AG08395 (cell line): ENCODE data around the gene CYB5R2.

Source experiments
- DNase-seq: peaks from one replicate; pipeline ENCODE4 v3.0.0; 2012; ENCODE audit warnings: mixed read lengths, low spot score

CYB5R2 gene

GRCh38 chr11:7672960-7673723, at the start of gene CYB5R2:
Gene CYB5R2 (minus strand): TSS chr11:7673500. CDS start chr11:7672825, 675 bp downstream.
- DNase-seq = peak; percentile 85

- no peak for DNase-seq
Measured at GRCh38 chr11:7714786-7715185, 41.5 kb upstream of the CYB5R2 start.

DNA sequence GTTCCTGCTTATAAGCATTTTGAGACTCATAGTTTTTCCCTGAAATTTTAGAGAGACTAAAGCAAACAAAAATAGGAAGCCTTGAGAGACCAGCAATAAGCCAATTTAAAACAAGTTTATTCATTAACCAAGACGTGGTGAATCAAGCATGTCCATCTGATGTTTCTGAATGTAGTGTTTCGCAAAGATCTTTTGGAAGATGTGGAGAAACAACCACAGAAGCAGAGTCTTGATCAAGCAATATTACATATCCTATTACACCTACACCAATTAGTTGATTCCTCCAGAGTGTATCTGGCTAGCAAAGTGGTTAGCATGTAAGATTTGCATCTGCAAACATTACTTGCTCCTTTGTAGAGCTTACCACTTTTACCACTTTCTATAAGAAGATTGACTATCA, 33.1 kb upstream of the CYB5R2 start, which contains the start of gene OVCH2:
OVCH2 (minus strand) TSS at position 101 of the 400 bp plus-strand sequence; CDS start at position 18, 83 bp downstream.
- DNase-seq = no peak

DNA sequence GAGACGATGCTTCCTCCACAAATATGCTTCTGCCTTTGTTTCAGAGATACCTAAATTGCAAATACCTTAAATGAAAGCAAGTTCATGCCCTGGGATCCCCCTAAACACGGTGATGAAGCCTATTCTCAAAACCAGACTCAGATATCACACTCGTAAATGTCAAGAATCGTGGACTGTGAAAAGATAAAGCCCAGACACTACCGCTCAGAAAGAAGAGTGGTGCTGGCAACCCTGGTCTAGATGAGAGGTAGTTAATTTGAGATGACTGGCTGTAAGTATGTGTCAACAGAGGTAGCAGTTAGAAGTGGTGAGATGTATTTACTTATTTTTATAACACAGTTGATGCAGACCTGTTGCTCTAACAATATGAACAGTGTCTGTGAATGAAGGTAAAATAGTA, 30.4 kb upstream of the CYB5R2 start:
- no peak for DNase-seq

- no peak for DNase-seq
Measured at GRCh38 chr11:7696424-7696823, 23.1 kb upstream of the CYB5R2 start.

DNA sequence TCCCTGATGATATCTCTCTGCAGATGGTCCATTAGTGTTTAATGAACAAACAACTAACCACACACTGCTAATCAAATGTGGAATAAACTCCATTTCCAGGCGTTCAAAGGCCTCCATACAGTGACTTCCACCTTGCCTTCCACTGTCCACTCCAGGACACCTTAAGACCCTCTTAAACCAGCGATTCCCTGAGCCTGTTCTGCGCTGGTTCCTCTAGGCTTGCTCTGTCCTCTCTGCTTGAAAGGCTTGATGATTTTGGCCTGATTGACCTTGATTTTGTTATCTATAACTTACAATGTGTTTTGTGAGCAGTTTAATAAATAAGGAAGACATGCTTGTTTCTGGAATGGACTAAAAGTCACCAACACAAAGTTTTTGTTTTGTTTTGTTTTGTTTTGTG, 20.9 kb upstream of the CYB5R2 start:
- no peak for DNase-seq

- DNase-seq = no peak
Measured at GRCh38 chr11:7692426-7692825, 19.1 kb upstream of the CYB5R2 start.

DNA sequence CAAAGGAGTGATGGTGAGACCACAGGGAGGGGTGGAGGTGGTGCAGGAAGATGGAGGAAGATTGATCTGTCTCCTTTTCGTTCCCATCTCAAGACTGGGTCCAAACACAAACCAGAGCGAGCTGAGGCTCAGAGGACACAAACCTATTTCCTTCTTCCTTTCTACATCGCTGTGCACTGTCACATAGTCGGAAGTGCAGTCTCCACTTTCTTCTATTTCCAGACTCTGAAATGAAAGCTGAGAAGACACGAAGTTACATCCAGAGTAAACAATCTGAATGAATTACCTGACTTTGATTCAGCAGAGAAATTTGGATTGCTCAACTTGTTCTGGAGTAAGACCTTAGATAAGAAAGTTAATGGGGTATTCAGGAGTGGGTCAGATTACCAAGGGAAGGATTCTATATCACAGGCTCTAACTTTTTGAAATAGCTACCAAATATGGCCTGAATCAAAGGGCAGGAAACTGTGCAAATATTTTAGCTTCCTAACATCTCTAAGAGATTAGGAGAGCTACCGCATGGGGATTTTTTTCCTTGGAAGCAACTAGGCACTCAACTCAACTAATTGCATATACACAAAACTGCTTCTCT, 18.6 kb upstream of the CYB5R2 start:
- no peak for DNase-seq

- no peak for DNase-seq
Measured at GRCh38 chr11:7690648-7691047, 17.3 kb upstream of the CYB5R2 start.

DNA sequence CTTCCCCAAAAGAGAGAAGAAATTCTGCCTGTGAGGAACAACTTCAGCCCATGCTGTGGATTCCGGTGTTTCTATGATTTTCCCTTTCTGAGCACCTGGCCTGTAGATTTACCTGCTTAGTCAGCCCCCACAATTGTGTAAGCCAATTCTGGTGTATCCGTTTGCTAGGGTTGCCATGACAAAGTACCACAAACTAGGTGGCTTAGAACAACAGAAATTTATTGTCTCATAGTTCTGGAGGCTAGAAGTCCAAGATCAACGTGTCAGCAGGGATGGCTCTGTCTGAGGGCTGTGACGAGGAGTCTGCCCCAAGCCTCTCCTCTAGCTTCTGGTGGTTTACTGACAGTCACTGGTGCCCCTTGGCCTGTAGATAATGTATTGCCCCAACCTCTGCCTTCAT, 15.9 kb upstream of the CYB5R2 start:
- DNase-seq = no peak

DNA sequence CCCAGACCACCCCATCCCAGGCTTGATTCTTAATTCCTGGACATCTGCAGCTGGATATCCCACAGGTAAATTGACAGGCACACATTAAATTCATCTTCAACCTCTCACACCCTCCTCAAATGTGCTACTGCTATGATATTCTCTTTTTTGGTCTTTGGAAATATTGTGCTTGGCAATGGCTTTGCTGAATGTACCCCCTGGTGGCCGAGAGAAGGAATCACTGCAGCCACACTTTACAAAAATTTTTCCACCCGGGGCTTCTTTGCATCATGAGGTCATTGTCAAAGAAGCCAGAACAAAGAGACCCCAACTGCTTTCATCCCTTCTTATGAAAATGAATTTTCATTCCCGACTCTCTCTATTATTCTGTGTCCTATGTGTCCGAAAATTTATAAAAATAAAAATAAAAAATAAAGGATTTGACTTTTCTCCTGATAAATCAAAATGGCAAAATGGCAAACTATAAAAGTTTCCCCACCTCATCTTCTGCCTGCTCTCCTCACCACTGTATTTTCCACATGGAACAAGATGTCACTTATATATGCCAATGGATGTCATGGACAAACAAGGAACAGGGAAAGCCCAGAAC, 15.0 kb upstream of the CYB5R2 start:
- peak; percentile 68 for DNase-seq

- no peak for DNase-seq
Measured at GRCh38 chr11:7687386-7687785, 14.1 kb upstream of the CYB5R2 start.

- DNase-seq = no peak
Measured at GRCh38 chr11:7686761-7687160, 13.5 kb upstream of the CYB5R2 start.

DNA sequence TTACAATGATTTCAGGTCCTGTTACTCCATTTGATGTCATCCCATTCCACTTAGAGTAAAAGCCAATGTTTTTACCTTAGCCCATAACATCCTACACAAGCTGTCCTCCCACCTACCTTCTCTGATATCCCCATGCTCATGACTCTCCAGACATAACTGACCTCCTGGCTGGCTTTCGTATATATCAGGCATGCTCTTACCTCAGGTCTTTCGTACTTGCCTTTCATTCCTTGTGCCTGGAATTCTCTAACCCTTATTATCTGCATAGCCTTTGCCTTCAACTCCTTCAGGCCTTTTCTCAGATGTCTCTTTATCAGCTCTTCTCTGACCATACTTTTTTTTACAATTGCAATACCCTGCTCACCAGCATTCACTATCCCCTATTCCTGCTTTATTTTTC, 10.3 kb upstream of the CYB5R2 start:
- DNase-seq = no peak

DNA sequence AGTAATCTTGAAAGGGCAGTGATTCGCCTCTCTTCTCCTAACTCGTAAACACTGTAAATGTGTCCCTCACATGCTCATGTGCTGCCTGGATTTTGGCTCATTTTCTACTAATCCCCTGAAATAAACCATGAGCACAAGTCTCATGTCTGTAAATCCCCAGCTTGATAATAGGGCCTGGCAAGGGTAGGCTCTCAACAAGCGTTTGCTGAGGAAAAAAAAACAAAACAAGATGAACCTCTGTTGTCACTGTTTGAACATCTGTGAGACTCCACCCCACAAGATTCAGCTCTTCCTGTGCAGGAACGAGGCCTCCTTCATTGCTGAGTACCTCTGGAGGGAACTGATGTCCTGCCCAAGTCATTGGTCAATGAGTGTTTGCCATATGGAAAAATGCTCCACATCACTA, 4.5 kb upstream of the CYB5R2 start:
- DNase-seq = peak; percentile 31

DNA sequence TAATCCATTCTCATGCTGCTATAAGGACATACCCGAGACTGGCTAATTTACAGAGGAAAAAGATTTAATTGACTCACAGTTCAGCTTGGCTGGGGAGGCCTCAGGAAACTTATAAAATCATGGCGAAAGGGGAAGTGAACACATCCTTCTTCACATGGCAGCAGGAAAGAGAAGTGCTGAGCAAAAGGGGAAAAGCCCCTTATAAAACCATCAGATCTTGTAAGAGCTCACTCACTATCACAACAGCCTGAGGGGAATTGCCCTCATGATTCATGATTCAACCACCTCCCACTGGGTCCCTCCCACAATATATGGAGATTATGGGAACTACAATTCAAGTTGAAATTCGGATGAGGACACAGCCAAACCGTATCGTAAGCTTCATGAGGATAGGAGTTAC, 3.8 kb upstream of the CYB5R2 start:
- DNase-seq = no peak

DNA sequence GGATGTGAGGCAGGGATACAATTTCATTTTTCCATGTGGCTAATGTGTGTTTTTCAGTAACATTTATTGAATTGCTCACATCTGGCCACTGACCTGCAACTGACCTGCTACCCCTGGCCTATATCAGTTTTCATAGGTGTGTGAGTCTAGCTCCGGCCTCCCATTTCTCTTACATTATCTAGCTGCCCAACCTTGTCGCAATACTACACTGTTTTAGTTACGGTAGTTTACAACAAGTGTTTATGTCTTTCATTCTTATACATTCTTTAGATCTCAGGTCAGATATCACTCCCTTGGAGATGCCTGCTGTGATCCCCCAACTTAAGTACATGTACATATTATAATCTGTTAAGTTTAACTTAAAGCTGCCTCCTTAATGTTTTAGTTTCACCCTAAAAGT, 2.3 kb upstream of the CYB5R2 start:
- DNase-seq = no peak

DNA sequence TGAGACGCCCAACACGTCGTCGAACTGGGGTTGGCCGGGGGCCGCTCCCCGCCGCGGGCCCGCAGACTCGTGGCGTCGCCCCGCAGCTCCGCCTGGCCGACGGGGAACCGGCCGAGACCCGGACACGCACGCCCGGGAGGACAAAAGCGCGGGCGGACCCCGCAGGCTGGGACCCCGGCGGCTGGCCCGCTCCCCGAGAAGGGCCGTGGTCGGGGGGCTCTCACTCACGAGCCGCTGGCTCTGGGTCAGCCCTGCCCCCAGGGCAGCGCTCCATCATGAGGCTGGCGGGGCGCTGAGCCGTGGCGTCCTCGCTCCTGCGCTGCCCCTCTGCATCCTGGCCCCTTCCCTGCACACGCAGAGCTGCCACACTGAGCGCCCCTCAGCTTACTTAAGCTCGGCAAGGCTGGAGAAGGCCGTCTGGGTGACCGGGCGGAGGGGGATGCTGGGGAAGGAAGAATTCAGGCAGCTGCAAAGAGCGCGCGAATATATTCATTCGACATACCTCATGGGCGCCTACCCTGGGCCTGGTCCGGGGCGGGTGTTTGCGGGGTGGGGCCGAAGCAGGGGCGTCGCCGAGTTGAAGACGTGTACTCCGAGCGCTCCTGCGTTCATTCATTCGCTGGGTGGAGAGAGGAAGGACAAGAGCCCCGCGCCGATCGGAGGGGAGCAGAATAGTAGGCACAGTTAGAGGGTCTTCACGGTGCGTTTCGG, 579 bp upstream of the CYB5R2 start:
- peak; percentile 38 for DNase-seq

DNA sequence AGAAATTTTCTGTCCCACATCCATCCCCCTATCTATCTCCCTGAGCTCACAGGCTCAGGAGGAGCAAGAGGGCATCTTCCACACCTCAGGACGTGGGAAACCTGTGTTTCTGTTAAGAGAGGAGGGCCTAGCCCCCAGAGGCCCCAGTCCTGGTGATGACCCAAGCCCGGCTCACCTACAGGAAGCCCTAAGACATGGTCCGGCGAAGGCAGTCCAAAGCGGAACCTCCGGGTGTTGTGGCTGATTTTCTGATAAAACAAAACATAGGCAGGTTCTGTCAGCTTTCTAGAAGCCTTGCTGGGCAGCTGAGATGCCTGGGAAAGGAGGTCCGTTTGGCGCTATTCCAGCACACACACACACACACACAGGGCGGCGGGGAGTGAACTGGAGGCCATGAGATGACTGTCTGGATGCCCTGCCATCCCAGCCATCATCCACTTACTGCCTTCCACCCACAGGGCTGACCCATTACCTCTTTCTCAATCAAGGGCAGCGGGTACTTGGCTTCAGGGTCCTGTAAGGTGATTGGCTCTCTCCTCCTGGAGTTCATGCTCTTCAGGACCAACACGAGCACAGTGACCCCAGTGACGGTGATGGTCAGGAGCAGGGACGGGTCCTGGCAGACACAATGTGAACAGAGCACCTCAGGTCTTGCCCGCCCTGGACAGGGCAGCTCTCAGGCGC, 882 bp downstream of the CYB5R2 start:
- DNase-seq = no peak

DNA sequence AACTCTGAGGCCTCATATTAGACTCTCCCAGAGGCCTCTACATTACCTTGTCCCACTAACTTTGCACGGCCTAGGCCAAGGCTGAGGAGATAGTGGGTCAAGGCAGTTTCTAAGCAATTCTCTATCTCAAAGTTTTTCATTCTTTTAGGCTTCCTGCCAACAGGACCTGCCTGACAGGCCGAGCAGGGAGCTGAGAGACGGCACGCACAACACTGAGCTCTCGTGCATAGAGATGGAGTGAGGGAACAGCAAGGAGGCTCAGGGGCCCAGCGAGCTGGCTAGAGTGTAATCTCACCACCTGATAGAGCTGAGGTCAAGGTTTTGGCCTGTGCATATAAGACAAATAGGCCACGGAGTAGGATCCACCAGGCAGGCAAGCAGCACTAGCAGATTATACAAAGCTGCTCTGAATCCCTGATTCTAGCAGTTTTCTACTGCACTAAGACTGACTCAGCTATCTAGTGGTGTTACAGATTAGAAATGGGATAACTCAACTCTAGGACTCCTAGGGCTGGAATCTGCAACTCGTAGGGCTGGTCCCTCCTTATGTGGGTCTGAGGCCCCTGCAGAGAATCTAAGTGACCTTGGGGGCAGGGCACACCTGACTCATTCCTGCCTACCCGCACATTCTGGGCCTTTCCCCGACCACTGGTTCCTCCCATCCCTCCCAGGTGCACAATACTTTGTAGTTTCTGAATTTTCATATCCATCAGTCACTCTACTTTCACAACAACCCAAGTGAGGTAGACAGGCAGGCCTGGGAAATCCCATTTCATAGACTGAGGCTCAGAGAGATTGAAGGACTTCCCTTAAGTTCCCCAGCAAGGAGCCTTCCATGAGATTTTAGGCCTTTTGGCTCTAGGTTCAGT, 1.7 kb downstream of the CYB5R2 start:
- DNase-seq = no peak

DNA sequence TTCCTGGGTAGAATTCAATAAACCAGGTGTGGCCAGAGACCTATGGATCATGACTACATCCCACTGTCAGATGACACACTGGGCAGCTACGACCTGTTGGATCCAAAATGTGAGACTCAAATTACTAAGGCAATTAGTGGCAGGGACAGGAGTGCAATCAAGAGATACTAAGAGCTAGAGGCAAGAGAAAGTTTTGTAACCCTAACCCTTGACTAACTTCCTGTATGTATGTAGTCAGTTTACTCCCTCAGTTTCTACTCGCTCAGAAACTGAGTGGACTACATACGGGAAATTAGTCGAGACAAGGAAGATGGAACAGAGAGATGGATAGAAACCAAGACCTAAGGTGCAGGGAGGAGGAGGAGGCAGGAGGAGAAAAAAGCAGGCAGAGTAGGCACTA, 2.7 kb downstream of the CYB5R2 start:
- no peak for DNase-seq
